ENCODE measurements around the gene ZNF784.

Gene ZNF784

DNA sequence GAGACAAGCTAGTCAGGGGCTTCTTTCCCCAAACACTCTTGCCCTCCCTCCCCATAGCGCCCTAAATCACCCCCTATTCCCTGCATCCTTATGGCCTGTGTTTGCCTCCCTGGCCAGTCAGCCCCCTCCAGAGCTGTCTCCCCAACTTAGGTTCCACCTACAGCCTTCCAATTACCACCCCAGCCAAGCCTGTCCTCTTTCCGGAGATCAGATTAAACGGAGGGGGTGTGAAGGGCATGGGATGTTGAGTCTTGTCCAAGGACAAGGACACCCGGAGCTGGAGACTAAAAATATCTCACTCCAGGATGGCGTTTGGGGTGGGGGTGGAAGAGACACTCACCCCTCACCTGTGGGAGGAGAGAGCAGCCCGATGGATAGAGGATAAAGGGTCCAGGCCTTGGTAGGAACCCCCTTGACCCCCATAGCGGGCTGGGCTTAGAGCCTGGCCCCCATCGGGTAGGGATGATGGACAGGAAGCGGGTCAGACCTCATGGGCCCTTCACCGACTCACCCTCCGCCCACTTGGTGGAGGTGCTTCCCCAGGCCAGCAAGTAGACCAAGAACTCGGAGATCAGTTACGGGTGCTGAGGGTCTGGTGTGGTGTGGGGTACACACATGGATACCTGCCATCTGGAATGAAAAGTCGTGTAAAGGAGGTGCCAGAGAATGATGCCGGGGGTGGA, 12.9 kb downstream of the ZNF784 start:
- ATAC-seq (ENCODE audit: insufficient read depth, low read depth), result no peak
- peaks cover 55% of the 10 kb centered on the region for H3K36me3 ChIP-seq (ENCODE audit: insufficient read depth, low read length)
- peaks cover 19% of the 10 kb centered on the region for H3K4me1 ChIP-seq (ENCODE audit: insufficient read depth, low read length)
- H3K4me3 ChIP-seq (ENCODE audit: low read depth in 1 of 2, low read length in 2 of 2), result no peak overlapping the region
- no peak for DNase-seq
- TF ChIP-seq EZH2 (IDR thresholded peaks at IDR 0.05; ENCODE audit: borderline replicate concordance, low read depth, low read length, severe bottlenecking), result no peak
- TF ChIP-seq, protein P1, sequence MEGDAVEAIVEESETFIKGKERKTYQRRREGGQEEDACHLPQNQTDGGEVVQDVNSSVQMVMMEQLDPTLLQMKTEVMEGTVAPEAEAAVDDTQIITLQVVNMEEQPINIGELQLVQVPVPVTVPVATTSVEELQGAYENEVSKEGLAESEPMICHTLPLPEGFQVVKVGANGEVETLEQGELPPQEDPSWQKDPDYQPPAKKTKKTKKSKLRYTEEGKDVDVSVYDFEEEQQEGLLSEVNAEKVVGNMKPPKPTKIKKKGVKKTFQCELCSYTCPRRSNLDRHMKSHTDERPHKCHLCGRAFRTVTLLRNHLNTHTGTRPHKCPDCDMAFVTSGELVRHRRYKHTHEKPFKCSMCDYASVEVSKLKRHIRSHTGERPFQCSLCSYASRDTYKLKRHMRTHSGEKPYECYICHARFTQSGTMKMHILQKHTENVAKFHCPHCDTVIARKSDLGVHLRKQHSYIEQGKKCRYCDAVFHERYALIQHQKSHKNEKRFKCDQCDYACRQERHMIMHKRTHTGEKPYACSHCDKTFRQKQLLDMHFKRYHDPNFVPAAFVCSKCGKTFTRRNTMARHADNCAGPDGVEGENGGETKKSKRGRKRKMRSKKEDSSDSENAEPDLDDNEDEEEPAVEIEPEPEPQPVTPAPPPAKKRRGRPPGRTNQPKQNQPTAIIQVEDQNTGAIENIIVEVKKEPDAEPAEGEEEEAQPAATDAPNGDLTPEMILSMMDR (IDR thresholded peaks at IDR 0.05; ENCODE audit: borderline replicate concordance, extremely low read depth, low read length, poor library complexity, severe bottlenecking), result no peak
- H3K9me3 ChIP-seq (ENCODE audit: insufficient read depth, low read length, severe bottlenecking), result no peaks in the 10 kb centered on the region
- H3K4me2 ChIP-seq (ENCODE audit: insufficient read depth, low read length), result no peak overlapping the region
- H3K9ac ChIP-seq (ENCODE audit: low read depth, low read length), result no peak overlapping the region
- H4K20me1 ChIP-seq (ENCODE audit: insufficient read depth, low read length), result peaks cover 43% of the 10 kb centered on the region
- H3K27ac ChIP-seq (ENCODE audit: low read length), result no peak overlapping the region
- no peak overlapping the region for H2AFZ ChIP-seq (ENCODE audit: low read depth, low read length)
- no peaks in the 10 kb centered on the region for H3K27me3 ChIP-seq (ENCODE audit: insufficient read depth, low read length, poor library complexity)
- H3K79me2 ChIP-seq (ENCODE audit: insufficient read depth, low read length), result peaks cover 67% of the 10 kb centered on the region

DNA sequence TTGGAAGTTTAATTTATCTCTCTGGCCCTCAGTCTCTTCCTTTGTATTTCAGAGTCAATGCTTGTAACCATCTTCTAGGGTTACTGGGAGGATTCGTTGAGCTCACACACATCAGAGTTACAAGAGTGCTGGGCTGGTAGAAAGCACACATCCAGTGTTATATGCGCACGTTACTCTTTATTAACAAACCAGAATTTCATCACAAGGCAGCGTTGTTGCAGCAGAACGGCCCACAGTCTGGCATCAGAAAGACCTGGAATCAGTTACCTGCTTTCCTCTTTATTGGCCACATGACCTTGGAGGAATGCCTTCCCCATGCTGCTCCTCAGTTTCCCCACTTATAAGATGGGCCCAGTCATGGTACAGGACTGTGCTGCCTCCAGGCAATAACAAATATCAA, 15.0 kb downstream of the ZNF784 start:
- H3K27me3 ChIP-seq (ENCODE audit: insufficient read depth, low read length, poor library complexity), result no peaks in the 10 kb centered on the region
- peaks cover 39% of the 10 kb centered on the region for H3K36me3 ChIP-seq (ENCODE audit: insufficient read depth, low read length)
- no peak overlapping the region for H3K9ac ChIP-seq (ENCODE audit: low read depth, low read length)
- no peak for DNase-seq
- H3K4me2 ChIP-seq (ENCODE audit: insufficient read depth, low read length), result no peak overlapping the region
- H3K9me3 ChIP-seq (ENCODE audit: insufficient read depth, low read length, severe bottlenecking), result no peaks in the 10 kb centered on the region
- ATAC-seq (ENCODE audit: insufficient read depth, low read depth), result no peak
- H2AFZ ChIP-seq (ENCODE audit: low read depth, low read length), result no peak overlapping the region
- H3K27ac ChIP-seq (ENCODE audit: low read length), result no peak overlapping the region
- peaks cover 33% of the 10 kb centered on the region for H3K4me1 ChIP-seq (ENCODE audit: insufficient read depth, low read length)
- peaks cover 34% of the 10 kb centered on the region for H4K20me1 ChIP-seq (ENCODE audit: insufficient read depth, low read length)
- peaks cover 73% of the 10 kb centered on the region for H3K79me2 ChIP-seq (ENCODE audit: insufficient read depth, low read length)
- TF ChIP-seq, protein P1 (IDR thresholded peaks at IDR 0.05; ENCODE audit: borderline replicate concordance, extremely low read depth, low read length, poor library complexity, severe bottlenecking), result no peak
- H3K4me3 ChIP-seq (ENCODE audit: low read depth in 1 of 2, low read length in 2 of 2), result no peak overlapping the region

DNA sequence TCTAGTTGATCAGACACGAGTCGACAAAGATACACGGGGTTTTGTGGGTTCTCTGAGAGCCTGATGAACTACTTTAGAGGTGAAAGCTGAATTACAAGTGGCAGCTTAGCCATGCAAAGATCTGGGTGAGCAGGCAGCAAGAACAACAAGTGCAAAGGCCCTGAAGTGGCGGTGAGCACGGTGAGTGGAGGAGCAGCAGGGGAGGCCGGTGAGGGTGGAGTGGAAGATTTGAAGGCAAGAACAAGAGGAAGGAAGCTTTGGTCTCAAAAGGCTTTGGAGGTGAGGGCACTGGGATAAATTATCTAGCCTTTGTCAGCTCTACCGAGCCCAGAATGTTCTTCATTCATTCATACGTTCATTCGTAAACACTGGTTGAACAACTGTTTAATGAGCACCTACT, 17.5 kb downstream of the ZNF784 start:
- peaks cover 25% of the 10 kb centered on the region for H4K20me1 ChIP-seq (ENCODE audit: insufficient read depth, low read length)
- TF ChIP-seq EZH2 (IDR thresholded peaks at IDR 0.05; ENCODE audit: borderline replicate concordance, low read depth, low read length, severe bottlenecking), result no peak
- TF ChIP-seq, protein P1 (IDR thresholded peaks at IDR 0.05; ENCODE audit: borderline replicate concordance, extremely low read depth, low read length, poor library complexity, severe bottlenecking), result no peak
- H3K9ac ChIP-seq (ENCODE audit: low read depth, low read length), result peak overlapping the region; percentile 95
- peak overlapping the region; percentile 94 for H3K27ac ChIP-seq (ENCODE audit: low read length)
- no peak for ATAC-seq (ENCODE audit: insufficient read depth, low read depth)
- DNase-seq, result no peak
- peaks cover 23% of the 10 kb centered on the region for H3K36me3 ChIP-seq (ENCODE audit: insufficient read depth, low read length)
- H3K79me2 ChIP-seq (ENCODE audit: insufficient read depth, low read length), result peaks cover 60% of the 10 kb centered on the region
- peaks cover 45% of the 10 kb centered on the region for H3K4me1 ChIP-seq (ENCODE audit: insufficient read depth, low read length)
- no peaks in the 10 kb centered on the region for H3K27me3 ChIP-seq (ENCODE audit: insufficient read depth, low read length, poor library complexity)
- no peak overlapping the region for H2AFZ ChIP-seq (ENCODE audit: low read depth, low read length)
- peak overlapping the region in 1 of 2 experiments; percentile 83; a peak in 2 of 4 replicates for H3K4me3 ChIP-seq (ENCODE audit: low read depth in 1 of 2, low read length in 2 of 2)
- H3K4me2 ChIP-seq (ENCODE audit: insufficient read depth, low read length), result peak overlapping the region; percentile 95
- no peaks in the 10 kb centered on the region for H3K9me3 ChIP-seq (ENCODE audit: insufficient read depth, low read length, severe bottlenecking)
